RWPE1 (cell line): ENCODE data around the gene RFT1.

Source experiments
- CTCF ChIA-PET: fragments of 350-600 bp; sonication (Branson Sonifier 250); formaldehyde crosslinking; extraction: SDS; loops from one replicate; lab custom pipeline; 2021; lab: Yijun Ruan, JAX
- POLR2A ChIA-PET: fragments of 400-600 bp; formaldehyde crosslinking; extraction: SDS; loops from one replicate; lab custom pipeline; 2020; ENCODE audit warnings: antibody characterized with exemption; ENCODE audit not compliant: low non-redundant PET; lab: Yijun Ruan, JAX
- DNase-seq: peaks from one replicate; pipeline ENCODE4 v3.0.0; 2012; ENCODE audit warnings: low spot score
- H3K27ac ChIP-seq: fragments of 450-650 bp; 2 replicates; pipeline ENCODE4 v1.5.1; 2017
- TF ChIP-seq, protein P1 (sequence below): fragments of 450-650 bp; conservative IDR thresholded peaks from 2 replicates; pipeline ENCODE4 v1.5.1; 2017; ENCODE audit warnings: low read depth, mild to moderate bottlenecking

RFT1 gene

DNA sequence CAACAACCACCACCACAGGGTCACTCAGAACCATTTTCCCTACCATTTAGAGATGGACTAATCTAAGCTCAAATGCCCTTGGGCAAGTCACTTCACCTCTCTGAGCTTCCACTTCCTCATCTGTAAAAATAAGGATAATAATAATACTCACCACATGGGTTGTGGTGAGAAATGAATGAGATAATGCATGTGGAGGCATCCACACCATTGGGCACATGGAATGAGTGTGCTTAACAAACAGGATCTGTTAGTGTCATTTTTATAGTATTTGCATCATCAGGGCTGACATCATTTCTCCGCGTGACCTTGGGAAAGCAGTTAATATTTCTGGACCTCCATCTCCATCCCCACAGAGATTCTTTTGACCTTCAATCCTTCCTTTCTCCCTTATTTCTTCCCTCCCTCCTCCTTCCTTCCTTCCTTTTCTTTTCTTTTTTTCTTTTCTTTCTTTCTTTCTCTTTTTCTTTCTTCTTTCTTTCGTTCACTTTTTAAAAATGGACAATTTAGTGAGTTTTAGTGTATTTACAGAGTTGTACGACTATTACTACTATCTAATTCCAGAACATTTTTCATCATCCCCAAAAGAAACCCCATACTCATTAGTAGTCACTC, 7.7 kb upstream of the RFT1 start:
- ChIA-PET CTCF (no interaction called here), POLR2A (no interaction called here)
- DNase-seq: no peak
- H3K27ac ChIP-seq: no peak overlapping the region
- TF ChIP-seq, protein P1, sequence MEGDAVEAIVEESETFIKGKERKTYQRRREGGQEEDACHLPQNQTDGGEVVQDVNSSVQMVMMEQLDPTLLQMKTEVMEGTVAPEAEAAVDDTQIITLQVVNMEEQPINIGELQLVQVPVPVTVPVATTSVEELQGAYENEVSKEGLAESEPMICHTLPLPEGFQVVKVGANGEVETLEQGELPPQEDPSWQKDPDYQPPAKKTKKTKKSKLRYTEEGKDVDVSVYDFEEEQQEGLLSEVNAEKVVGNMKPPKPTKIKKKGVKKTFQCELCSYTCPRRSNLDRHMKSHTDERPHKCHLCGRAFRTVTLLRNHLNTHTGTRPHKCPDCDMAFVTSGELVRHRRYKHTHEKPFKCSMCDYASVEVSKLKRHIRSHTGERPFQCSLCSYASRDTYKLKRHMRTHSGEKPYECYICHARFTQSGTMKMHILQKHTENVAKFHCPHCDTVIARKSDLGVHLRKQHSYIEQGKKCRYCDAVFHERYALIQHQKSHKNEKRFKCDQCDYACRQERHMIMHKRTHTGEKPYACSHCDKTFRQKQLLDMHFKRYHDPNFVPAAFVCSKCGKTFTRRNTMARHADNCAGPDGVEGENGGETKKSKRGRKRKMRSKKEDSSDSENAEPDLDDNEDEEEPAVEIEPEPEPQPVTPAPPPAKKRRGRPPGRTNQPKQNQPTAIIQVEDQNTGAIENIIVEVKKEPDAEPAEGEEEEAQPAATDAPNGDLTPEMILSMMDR: no peak

DNA sequence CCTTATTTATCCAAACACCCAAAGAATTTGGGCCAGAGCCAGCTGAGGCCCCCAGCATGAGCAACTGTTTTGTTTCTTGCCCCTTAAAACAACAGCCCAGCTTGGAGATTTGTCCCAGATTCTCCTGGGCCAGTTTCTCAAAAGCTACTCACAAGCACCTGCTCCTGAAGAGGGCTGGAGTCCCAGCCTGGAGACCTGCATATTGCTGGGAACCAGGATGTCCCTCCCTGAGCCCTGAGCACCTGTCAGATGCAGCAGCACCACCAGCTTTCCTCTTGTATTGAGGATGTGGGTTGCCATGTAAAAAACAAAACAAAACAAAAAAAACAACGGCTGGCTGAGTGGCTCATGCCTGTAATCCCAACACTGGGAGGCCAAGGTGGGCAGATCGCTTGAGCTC, 7.0 kb upstream of the RFT1 start:
- ChIA-PET CTCF (no interaction called here), POLR2A (no interaction called here)

DNA sequence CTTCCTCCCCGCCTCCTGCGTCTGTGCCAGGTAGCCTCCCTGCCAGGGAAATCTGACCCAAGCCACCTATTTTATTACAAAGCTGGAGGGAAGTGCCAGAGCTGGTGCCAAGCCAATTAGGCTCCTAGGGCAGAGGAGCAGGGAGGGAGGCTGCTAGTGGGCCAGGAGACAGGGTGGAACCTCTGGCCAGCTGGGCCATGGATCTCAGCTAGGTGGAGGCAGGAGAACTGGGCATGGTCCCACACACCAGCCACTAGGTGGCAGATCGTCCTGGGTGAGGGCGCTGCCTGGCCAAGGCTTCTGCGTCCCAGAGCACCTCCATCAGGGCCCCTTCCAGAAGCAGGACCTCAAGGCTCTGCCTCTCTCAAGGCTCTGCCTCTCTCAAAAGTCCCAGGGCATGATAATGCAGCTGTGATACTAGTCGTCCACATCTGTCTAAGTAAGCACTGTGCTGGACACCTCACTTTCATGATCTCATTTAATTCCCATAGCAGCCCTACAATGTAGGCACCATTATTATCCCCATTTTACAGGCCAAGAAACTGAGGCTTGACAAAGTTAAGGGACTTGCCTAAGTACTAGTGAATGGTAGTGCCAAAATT, 4.5 kb upstream of the RFT1 start:
- H3K27ac ChIP-seq: no peak overlapping the region
- TF ChIP-seq, protein P1: peak; percentile 79
- peak; percentile 64 for DNase-seq
- CTCF ChIA-PET: interaction anchor here (0.6 to 2.2 kb wide), 5 partner anchors 12 to 61 kb away, joined by 3 to 18 read pairs (median 4); no protein-coding TSS in a partner anchor
- POLR2A ChIA-PET: no interaction called here

More for the DNA sequence above, 7.0 kb upstream of the RFT1 start:
- H3K27ac ChIP-seq: no peak overlapping the region
- TF ChIP-seq, protein P1: no peak
- no peak for DNase-seq

DNA sequence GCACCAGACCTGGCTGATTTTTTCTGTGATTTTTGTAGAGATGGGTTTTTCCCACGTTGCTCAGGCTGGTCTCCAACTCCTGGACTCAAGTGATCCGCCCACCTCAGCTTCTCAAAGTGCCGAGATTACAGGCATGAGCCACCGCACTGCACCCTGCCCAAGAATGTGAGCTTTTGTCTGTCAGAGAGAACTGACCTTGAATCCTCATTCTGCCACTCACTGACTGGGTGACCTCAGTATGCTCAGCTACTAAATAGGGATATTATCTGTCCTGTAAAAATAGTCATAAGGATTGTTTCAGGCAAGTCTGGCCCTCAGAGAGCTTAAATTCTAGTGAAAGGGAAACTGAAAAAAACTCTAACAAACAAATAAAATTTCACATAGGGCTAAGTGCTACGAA, 2.1 kb upstream of the RFT1 start:
- ChIA-PET POLR2A (no interaction called here), CTCF (interaction anchor here (0.6 kb wide), 1 partner anchor 25 kb away, joined by 4 read pairs; no protein-coding TSS in a partner anchor)
- TF ChIP-seq, protein P1: no peak
- H3K27ac ChIP-seq: no peak overlapping the region
- DNase-seq: no peak

DNA sequence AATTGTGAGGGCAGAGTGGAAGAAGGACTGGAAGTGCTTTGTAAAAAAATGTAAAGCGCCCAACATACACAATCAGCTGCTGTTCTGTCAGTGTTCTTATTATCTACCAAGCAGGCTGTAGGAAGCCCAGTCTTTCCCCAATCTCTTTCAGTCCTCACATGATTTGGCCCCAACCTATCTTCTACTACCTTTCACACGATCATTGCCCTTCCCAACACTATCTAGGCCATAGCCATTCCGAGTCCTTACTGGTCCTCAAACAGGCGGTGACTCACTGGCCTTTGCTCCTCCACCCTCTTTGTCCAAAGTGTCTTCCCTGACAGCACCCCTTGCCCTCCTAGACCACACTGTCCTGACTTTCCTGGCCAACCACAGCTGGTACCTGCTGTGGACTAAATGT, 861 bp upstream of the RFT1 start:
- CTCF ChIA-PET: no interaction called here
- no peak overlapping the region for H3K27ac ChIP-seq
- no peak for DNase-seq
- POLR2A ChIA-PET: no interaction called here
- TF ChIP-seq, protein P1: no peak

DNA sequence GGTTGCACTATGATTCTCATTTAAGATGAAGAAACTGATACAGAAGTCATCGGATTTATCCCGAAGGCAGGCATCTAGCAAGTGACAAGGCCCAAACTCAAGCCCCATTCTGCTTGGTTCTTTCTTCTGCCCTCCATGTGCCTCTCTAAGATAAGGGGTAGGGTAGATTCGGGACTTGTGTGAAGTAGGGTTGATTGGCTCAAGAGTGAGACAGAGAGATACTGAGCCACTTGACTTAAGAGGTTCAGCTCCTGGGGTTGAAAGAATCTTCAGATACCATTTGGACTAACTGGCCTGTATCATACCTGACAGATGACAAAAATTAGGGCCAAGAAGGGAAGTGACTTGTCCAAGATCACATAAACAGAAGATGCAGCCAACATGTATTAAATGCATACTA, 891 bp downstream of the RFT1 start:
- no peak for DNase-seq
- H3K27ac ChIP-seq: no peak overlapping the region
- POLR2A ChIA-PET: no interaction called here
- TF ChIP-seq, protein P1: no peak
- CTCF ChIA-PET: no interaction called here
